GM12874 (cell line): ENCODE data around the gene ATP9A.

Experiments used
- TF ChIP-seq, protein P1 (sequence below): IDR thresholded peaks from 2 replicates; pipeline ENCODE4 v1.5.1; 2011; ENCODE audit warnings: low read depth, mild to moderate bottlenecking, control low read depth, low read length, moderate library complexity; ENCODE audit not compliant: insufficient read depth

Gene ATP9A

GRCh38 chr20:51756653-51757052, 11.5 kb downstream of the ATP9A start:
- TF ChIP-seq, protein P1, sequence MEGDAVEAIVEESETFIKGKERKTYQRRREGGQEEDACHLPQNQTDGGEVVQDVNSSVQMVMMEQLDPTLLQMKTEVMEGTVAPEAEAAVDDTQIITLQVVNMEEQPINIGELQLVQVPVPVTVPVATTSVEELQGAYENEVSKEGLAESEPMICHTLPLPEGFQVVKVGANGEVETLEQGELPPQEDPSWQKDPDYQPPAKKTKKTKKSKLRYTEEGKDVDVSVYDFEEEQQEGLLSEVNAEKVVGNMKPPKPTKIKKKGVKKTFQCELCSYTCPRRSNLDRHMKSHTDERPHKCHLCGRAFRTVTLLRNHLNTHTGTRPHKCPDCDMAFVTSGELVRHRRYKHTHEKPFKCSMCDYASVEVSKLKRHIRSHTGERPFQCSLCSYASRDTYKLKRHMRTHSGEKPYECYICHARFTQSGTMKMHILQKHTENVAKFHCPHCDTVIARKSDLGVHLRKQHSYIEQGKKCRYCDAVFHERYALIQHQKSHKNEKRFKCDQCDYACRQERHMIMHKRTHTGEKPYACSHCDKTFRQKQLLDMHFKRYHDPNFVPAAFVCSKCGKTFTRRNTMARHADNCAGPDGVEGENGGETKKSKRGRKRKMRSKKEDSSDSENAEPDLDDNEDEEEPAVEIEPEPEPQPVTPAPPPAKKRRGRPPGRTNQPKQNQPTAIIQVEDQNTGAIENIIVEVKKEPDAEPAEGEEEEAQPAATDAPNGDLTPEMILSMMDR: no peak

- TF ChIP-seq, protein P1: no peak
These were observed 15.7 kb downstream of the ATP9A start for GRCh38 chr20:51752343-51752951.

DNA sequence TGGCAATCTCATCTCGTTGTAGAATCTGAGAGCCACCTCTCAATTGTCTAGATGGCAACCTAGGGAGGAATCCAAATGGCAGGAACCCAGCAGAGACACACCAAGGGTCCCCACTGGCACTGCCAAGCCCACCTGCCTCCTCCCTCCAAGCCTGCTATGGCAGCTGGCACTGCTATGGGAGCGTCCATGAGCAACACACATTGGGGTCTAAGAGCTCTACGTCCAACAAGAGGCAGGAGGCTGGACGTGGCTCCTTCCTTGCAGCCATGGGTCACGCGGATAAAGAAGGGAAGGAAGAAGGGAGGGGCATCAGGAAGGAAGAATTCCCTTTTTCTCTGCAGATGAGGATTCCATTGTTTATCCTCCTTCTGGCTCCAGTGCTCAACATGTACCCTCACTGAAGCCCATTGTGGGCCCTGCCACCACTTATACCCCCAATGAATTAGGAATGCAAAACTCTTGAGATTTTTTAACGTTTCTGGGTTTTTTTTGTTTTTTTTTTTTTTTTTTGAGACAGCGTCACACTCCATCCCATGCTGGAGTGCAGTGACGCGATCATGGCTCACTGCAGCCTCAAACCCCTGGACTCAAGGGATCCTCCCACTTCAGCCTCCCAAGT, 17.3 kb downstream of the ATP9A start:
- TF ChIP-seq, protein P1: no peak

- TF ChIP-seq, protein P1: no peak
These were observed 18.0 kb downstream of the ATP9A start for GRCh38 chr20:51750037-51750769.

- TF ChIP-seq, protein P1: no peak
These were observed 18.5 kb downstream of the ATP9A start for GRCh38 chr20:51749674-51750036.

- TF ChIP-seq, protein P1: no peak
These were observed 20.8 kb downstream of the ATP9A start for GRCh38 chr20:51747182-51747911.

- TF ChIP-seq, protein P1: no peak
These were observed 22.4 kb downstream of the ATP9A start for GRCh38 chr20:51745804-51746203.
